PC-9 (cell line): ENCODE results near the gene FBXW12. TPM values are rescaled to one million over a fixed set of nuclear protein-coding genes. Genes with fewer than 3 reads are reported as not detected.
"Not testable (repeated sequence)": the region's sequence is repeated elsewhere in the genome, so short reads cannot be mapped to it uniquely, and the experiment has no call there.

Source experiments
- BruUV-seq: library from RNA; stranded (reverse); fragments of 400-500 nt; replicated peaks from 2 replicates; lab custom pipeline; 2021; lab: Mats Ljungman, UMichigan
- CTCF ChIA-PET: fragments of 300-600 bp; sonication (Branson Sonifier 250); formaldehyde crosslinking; loops from one replicate; lab custom pipeline; 2022; ENCODE audit warnings: antibody characterized with exemption; lab: Charles Lee
- POLR2A ChIA-PET: fragments of 300-600 bp; sonication (Branson Sonifier 250); formaldehyde crosslinking; loops from one replicate; lab custom pipeline; 2022; ENCODE audit warnings: antibody characterized with exemption; ENCODE audit not compliant: unreplicated experiment; lab: Charles Lee
- DNase-seq, 2 experiments: peaks; one replicate each; pipeline versions ENCODE4 v3.0.0 to v3.0.0-alpha.2; 2015 to 2022; ENCODE audit warnings: mixed read lengths in 1 of 2
- H2AFZ ChIP-seq: fragments of 200-600 bp; sonication (generic); 2 replicates; pipeline ENCODE4 v1.8.1; 2017; ENCODE audit warnings: antibody characterized with exemption
- H3F3A ChIP-seq: fragments of 200-600 bp; sonication (generic); 2 replicates; pipeline ENCODE4 v1.8.1; 2017; ENCODE audit warnings: antibody characterized with exemption, mild to moderate bottlenecking, low read depth; ENCODE audit not compliant: insufficient read depth
- H3K27ac ChIP-seq: fragments of 200-600 bp; sonication (generic); 2 replicates; pipeline ENCODE4 v1.6.1; 2016; ENCODE audit warnings: mixed run types
- H3K27me3 ChIP-seq: fragments of 200-600 bp; sonication (generic); 2 replicates; pipeline ENCODE4 v1.6.1; 2016; ENCODE audit warnings: low read depth, mixed run types; ENCODE audit not compliant: insufficient read depth
- H3K36me3 ChIP-seq: fragments of 200-600 bp; sonication (generic); 2 replicates; pipeline ENCODE4 v1.6.1; 2016; ENCODE audit warnings: low read depth, mixed run types
- H3K4me1 ChIP-seq: fragments of 200-600 bp; sonication (generic); replicated peaks from 2 replicates; pipeline ENCODE4 v1.6.1; 2016; ENCODE audit warnings: mixed run types; ENCODE audit not compliant: insufficient read depth
- H3K4me2 ChIP-seq: fragments of 200-600 bp; sonication (generic); 2 replicates; pipeline ENCODE4 v1.6.1; 2017; ENCODE audit warnings: mixed run types
- H3K4me3 ChIP-seq: fragments of 200-600 bp; sonication (generic); 2 replicates; pipeline ENCODE4 v1.6.1; 2016; ENCODE audit warnings: mixed run types
- H3K79me2 ChIP-seq: fragments of 200-600 bp; sonication (generic); 2 replicates; pipeline ENCODE4 v1.6.1; 2017; ENCODE audit warnings: low read depth, mixed run types
- H3K9me2 ChIP-seq: fragments of 200-600 bp; sonication (generic); 2 replicates; pipeline ENCODE4 v1.8.1; 2017; ENCODE audit warnings: mild to moderate bottlenecking; ENCODE audit not compliant: insufficient read depth
- H3K9me3 ChIP-seq: fragments of 200-600 bp; sonication (generic); 2 replicates; pipeline ENCODE4 v1.8.1; 2016; ENCODE audit warnings: low read depth; ENCODE audit not compliant: insufficient read depth
- H4K20me1 ChIP-seq: fragments of 200-600 bp; sonication (generic); 2 replicates; pipeline ENCODE4 v1.8.1; 2017; ENCODE audit not compliant: insufficient read depth
- CTCF ChIP-seq: fragments of 200-600 bp; sonication (generic); conservative IDR thresholded peaks from 2 replicates; pipeline ENCODE4 v1.6.1; 2017; ENCODE audit warnings: mixed run types, antibody characterized with exemption, mild to moderate bottlenecking, moderate library complexity
- EZH2 ChIP-seq: fragments of 200-600 bp; sonication (generic); IDR thresholded peaks from 2 replicates; pipeline ENCODE4 v1.8.0; 2017; ENCODE audit warnings: antibody characterized with exemption, low read depth
- intact Hi-C: fragments of 100-400 bp; cut with micrococcal nuclease; formaldehyde crosslinking; loops from one replicate; pipeline ENCODE4 v1.10.0; 2022; ENCODE audit not compliant: unreplicated experiment
- total RNA-seq: library from RNA; stranded (reverse); gene quantifications from 2 replicates; pipeline ENCODE4 v1.2.3, GENCODE V29; 2021

Gene FBXW12
- total RNA-seq, 1 experiment from 2014 or later, result not detected

GRCh38 chr3:48399387-48400172, 27.6 kb downstream of the FBXW12 start:
- Histone ChIP-seq H3K27me3 (no peaks in the 10 kb centered on the region), H3K4me3 (no peak overlapping the region), H3K9me2 (no peaks in the 10 kb centered on the region), H3K4me2 (no peak overlapping the region), H4K20me1 (no peaks in the 10 kb centered on the region), H3K9me3 (no peaks in the 10 kb centered on the region), H3K4me1 (peaks cover 7% of the 10 kb centered on the region; the same call in 1 of the 2 replicates), H3K36me3 (no peaks in the 10 kb centered on the region), H2AFZ (no peak overlapping the region), H3F3A (no peaks in the 10 kb centered on the region; the same call in 1 of the 2 replicates), H3K27ac (no peak overlapping the region), H3K79me2 (no peaks in the 10 kb centered on the region)
- no peak for TF ChIP-seq CTCF
- TF ChIP-seq EZH2, result no peak
- peak; percentile 49 to 72 for DNase-seq
- no TSS peak for BruUV-seq
- ChIA-PET POLR2A (interaction anchor here (0.5 kb wide), 1 partner anchor 36 kb away, joined by 3 read pairs; no protein-coding TSS in a partner anchor), CTCF (interaction anchor here (2.4 to 4.4 kb wide), 3 partner anchors 34 to 40 kb away, joined by 14 to 126 read pairs (median 19); partner anchors contain the start of genes CCDC51 and TMA7)
- intact Hi-C loops, result loop anchor here (1.0 to 5.0 kb wide), 4 partner anchors 124 to 283 kb away; partner anchors contain the start of gene PFKFB4

- Histone ChIP-seq H3K4me2 (no peak overlapping the region), H3K4me3 (no peak overlapping the region), H3F3A (no peaks in the 10 kb centered on the region; the same call in 1 of the 2 replicates), H4K20me1 (no peaks in the 10 kb centered on the region), H2AFZ (no peak overlapping the region), H3K79me2 (no peaks in the 10 kb centered on the region), H3K9me2 (no peaks in the 10 kb centered on the region), H3K9me3 (no peaks in the 10 kb centered on the region), H3K4me1 (peaks cover 7% of the 10 kb centered on the region; the same call in 1 of the 2 replicates), H3K36me3 (no peaks in the 10 kb centered on the region), H3K27me3 (no peaks in the 10 kb centered on the region), H3K27ac (no peak overlapping the region)
- TF ChIP-seq CTCF (peak; percentile 82), EZH2 (no peak)
- POLR2A ChIA-PET, result interaction anchor here (0.5 to 1.1 kb wide), 7 partner anchors 33 to 212 kb away, joined by 4 to 13 read pairs (median 6); partner anchors contain the start of genes ATRIP, CCDC51 and TMA7
- intact Hi-C loops, result loop anchor here (1.0 to 5.0 kb wide), 4 partner anchors 35 to 282 kb away; partner anchors contain the start of gene PFKFB4
- BruUV-seq, result no TSS peak
- CTCF ChIA-PET, result interaction anchor here (0.6 to 4.4 kb wide), 11 partner anchors 33 to 206 kb away, joined by 3 to 126 read pairs (median 5); partner anchors contain the start of genes ATRIP, CCDC51 and TMA7
- DNase-seq, result peak; percentile 60 to 61
Measured at GRCh38 chr3:48400824-48401433, 28.9 kb downstream of the FBXW12 start.

- not testable (repeated sequence) for H3K79me2 ChIP-seq, H3K27me3 ChIP-seq, H3K9me2 ChIP-seq, DNase-seq, H3K36me3 ChIP-seq, H3K4me3 ChIP-seq, H4K20me1 ChIP-seq, H3K9me3 ChIP-seq, H3K27ac ChIP-seq, H3F3A ChIP-seq, H3K4me1 ChIP-seq, H2AFZ ChIP-seq, H3K4me2 ChIP-seq
- ChIA-PET POLR2A (interaction anchor here (1.0 to 1.1 kb wide), 4 partner anchors 32 to 45 kb away, joined by 4 to 8 read pairs (median 6); partner anchors contain the start of genes ATRIP, CCDC51 and TMA7), CTCF (interaction anchor here (0.6 to 4.4 kb wide), 11 partner anchors 32 to 207 kb away, joined by 3 to 126 read pairs (median 5); partner anchors contain the start of genes ATRIP, CCDC51 and TMA7)
- BruUV-seq, result TSS peak; percentile 6
- intact Hi-C loops, result loop anchor here (1.0 to 5.0 kb wide), 3 partner anchors 35 to 281 kb away; partner anchors contain the start of gene PFKFB4
Measured at GRCh38 chr3:48401434-48401901, 29.4 kb downstream of the FBXW12 start.
